Ectodermal cell (in vitro differentiated cells): ENCODE measurements around the gene RBKS.
"Not testable (repeated sequence)": the region's sequence is repeated elsewhere in the genome, so short reads cannot be mapped to it uniquely, and the experiment has no call there.

Source experiments
- H3K27ac ChIP-seq: 2 replicates; pipeline ENCODE4 v1.7.0; 2013; ENCODE audit warnings: mild to moderate bottlenecking, low read depth, low read length; ENCODE audit not compliant: insufficient read depth, poor library complexity, severe bottlenecking
- H3K27me3 ChIP-seq: 2 replicates; pipeline ENCODE4 v1.7.0; 2013; ENCODE audit warnings: mild to moderate bottlenecking, low read length; ENCODE audit not compliant: insufficient read depth, control insufficient read depth, poor library complexity, severe bottlenecking
- H3K36me3 ChIP-seq: one replicate; pipeline ENCODE4 v1.7.0; 2013; ENCODE audit warnings: low read length; ENCODE audit not compliant: control insufficient read depth, insufficient read depth
- H3K4me1 ChIP-seq: one replicate; pipeline ENCODE4 v1.7.0; 2013; ENCODE audit warnings: low read length; ENCODE audit not compliant: control insufficient read depth, insufficient read depth
- H3K4me3 ChIP-seq: 2 replicates; pipeline ENCODE4 v1.7.0; 2013; ENCODE audit warnings: low read depth, low read length, control low read depth; ENCODE audit not compliant: insufficient read depth
- H3K9me3 ChIP-seq: 2 replicates; pipeline ENCODE4 v1.7.0; 2013; ENCODE audit warnings: mild to moderate bottlenecking, low read length, moderate library complexity; ENCODE audit not compliant: control insufficient read depth
- WGBS, 2 experiments: methylation state at CpG; one replicate each; pipeline ENCODE4 v1.1.7; 2013; ENCODE audit warnings: missing lambda C conversion rate in 2 of 2; 5-methylcytosine and 5-hydroxymethylcytosine counted together

RBKS gene

GRCh38 chr2:27889774-27890145 lies 427 bp downstream of the RBKS start:
- WGBS, 2 experiments, result 24 to 25% methylated on average over 10 of the region's 10 CpGs
- H3K27ac ChIP-seq, result peak overlapping the region; percentile 42

DNA sequence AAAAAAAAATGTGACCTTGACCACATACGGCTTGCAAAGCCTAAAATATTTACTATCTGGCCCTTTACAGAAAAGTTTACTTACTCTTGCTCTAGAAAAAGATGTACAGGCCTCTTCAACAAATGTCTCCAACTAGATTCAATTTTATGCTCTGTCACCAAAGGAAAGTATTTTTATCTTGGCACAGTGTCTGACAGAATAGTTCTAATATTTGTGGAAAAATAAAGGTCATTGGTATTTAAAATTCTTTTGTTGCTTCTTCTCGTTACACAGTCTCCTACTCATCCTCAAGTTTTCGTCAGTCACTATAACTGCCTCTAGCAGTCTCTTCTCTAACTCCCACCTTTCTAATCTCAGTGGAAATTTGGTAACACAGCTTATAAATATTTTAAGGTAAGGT lies 1.4 kb downstream of the RBKS start:
- peaks cover 4% of the 10 kb centered on the region for H3K4me1 ChIP-seq
- H3K4me3 ChIP-seq, result no peak overlapping the region
- H3K27ac ChIP-seq, result no peak overlapping the region
- no peaks in the 10 kb centered on the region for H3K36me3 ChIP-seq
- 75 to 96% methylated on average over 1 to 3 of the region's 3 CpGs for WGBS, 2 experiments
- no peaks in the 10 kb centered on the region for H3K27me3 ChIP-seq
- no peaks in the 10 kb centered on the region for H3K9me3 ChIP-seq

More at GRCh38 chr2:27889774-27890145, 427 bp downstream of the RBKS start:
- Histone ChIP-seq H3K9me3 (no peaks in the 10 kb centered on the region), H3K4me3 (peak overlapping the region; percentile 95), H3K36me3 (no peaks in the 10 kb centered on the region), H3K4me1 (peaks cover 4% of the 10 kb centered on the region), H3K27me3 (no peaks in the 10 kb centered on the region)

DNA sequence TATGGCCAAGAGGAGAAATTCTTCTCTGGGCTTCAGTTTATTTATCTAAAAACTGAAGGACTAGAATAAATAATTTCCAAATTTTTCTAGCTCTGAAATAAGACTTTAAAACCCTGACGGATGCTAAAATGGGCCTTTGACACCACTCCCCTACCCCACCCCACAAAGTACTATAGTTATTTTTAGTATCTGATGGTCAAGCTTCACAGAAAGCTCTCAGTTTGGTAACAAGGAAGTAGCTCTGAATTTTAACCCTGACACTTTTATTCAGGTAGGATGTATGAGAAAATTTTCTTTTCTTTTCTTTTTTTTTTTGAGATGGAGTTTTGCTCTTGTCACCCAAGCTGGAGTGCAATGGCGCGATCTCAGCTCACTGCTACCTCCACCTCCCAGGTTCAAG lies 2.4 kb downstream of the RBKS start:
- Histone ChIP-seq H3K27ac (no peak overlapping the region), H3K4me3 (no peak overlapping the region), H3K27me3 (no peaks in the 10 kb centered on the region), H3K4me1 (peaks cover 4% of the 10 kb centered on the region), H3K36me3 (no peaks in the 10 kb centered on the region), H3K9me3 (no peaks in the 10 kb centered on the region)
- WGBS, 2 experiments, result 91 to 97% methylated on average over 2 to 3 of the region's 3 CpGs

DNA sequence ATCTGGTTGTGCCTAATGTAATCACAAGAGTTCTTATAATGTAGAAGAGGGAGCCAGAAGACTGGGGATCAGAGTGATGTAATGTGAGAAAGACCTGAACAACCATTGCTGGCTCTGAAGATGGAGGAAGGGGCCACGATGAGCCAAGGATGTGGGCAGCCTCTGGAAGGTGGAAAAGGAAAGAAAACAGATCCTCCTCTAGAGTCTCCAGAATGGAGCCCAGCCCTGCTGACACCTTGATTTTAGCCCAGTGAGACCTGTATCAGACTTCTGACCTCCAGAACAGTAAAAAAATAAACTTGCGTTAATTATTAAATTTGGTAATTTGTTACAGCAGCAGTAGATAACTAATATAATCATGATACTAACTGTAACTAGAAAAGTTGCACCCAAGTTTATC lies 3.1 kb downstream of the RBKS start:
- H3K4me1 ChIP-seq, result peaks cover 4% of the 10 kb centered on the region
- no peak overlapping the region for H3K27ac ChIP-seq
- H3K4me3 ChIP-seq, result no peak overlapping the region
- H3K9me3 ChIP-seq, result no peaks in the 10 kb centered on the region
- H3K36me3 ChIP-seq, result no peaks in the 10 kb centered on the region
- no peaks in the 10 kb centered on the region for H3K27me3 ChIP-seq
- WGBS, 2 experiments, result 84 to 95% methylated on average over 1 of the region's 2 CpGs

- no peak overlapping the region for H3K27ac ChIP-seq
- peaks cover 4% of the 10 kb centered on the region for H3K4me1 ChIP-seq
- H3K9me3 ChIP-seq, result no peaks in the 10 kb centered on the region
- no peak overlapping the region for H3K4me3 ChIP-seq
- no peaks in the 10 kb centered on the region for H3K27me3 ChIP-seq
- H3K36me3 ChIP-seq, result no peaks in the 10 kb centered on the region
- WGBS, 2 experiments, result 95% methylated on average over 5 of the region's 6 CpGs
Measured at GRCh38 chr2:27886322-27886721, 3.9 kb downstream of the RBKS start.

- H3K9me3 ChIP-seq, result no peaks in the 10 kb centered on the region
- 80 to 100% methylated on average over 1 of the region's 1 CpG for WGBS, 2 experiments
- H3K27ac ChIP-seq, result no peak overlapping the region
Measured at GRCh38 chr2:27885661-27886060, 4.5 kb downstream of the RBKS start.

GRCh38 chr2:27885234-27885633 lies 5.0 kb downstream of the RBKS start:
- Histone ChIP-seq H3K27ac (no peak overlapping the region), H3K4me3 (no peak overlapping the region), H3K36me3 (no peaks in the 10 kb centered on the region), H3K27me3 (no peaks in the 10 kb centered on the region), H3K4me1 (peaks cover 4% of the 10 kb centered on the region), H3K9me3 (no peaks in the 10 kb centered on the region)
- WGBS, 2 experiments, result 88 to 95% methylated on average over 1 of the region's 1 CpG

More at GRCh38 chr2:27885661-27886060, 4.5 kb downstream of the RBKS start:
- H3K27me3 ChIP-seq, result no peaks in the 10 kb centered on the region
- H3K4me1 ChIP-seq, result peaks cover 4% of the 10 kb centered on the region
- H3K4me3 ChIP-seq, result no peak overlapping the region
- no peaks in the 10 kb centered on the region for H3K36me3 ChIP-seq

- Histone ChIP-seq H3K27ac (no peak overlapping the region), H3K27me3 (no peaks in the 10 kb centered on the region), H3K36me3 (no peaks in the 10 kb centered on the region), H3K4me3 (no peak overlapping the region), H3K9me3 (no peaks in the 10 kb centered on the region), H3K4me1 (peaks cover 2% of the 10 kb centered on the region)
- WGBS, 2 experiments, result 60 to 65% methylated on average over 2 of the region's 2 CpGs
Measured at GRCh38 chr2:27884601-27885000, 5.6 kb downstream of the RBKS start.

- 88% methylated on average over 1 of the region's 1 CpG for WGBS, 2 experiments
- H3K36me3 ChIP-seq, H3K4me3 ChIP-seq, H3K27me3 ChIP-seq, H3K4me1 ChIP-seq, H3K27ac ChIP-seq, H3K9me3 ChIP-seq: not testable (repeated sequence)
Measured at GRCh38 chr2:27882584-27882922, 7.6 kb downstream of the RBKS start.

DNA sequence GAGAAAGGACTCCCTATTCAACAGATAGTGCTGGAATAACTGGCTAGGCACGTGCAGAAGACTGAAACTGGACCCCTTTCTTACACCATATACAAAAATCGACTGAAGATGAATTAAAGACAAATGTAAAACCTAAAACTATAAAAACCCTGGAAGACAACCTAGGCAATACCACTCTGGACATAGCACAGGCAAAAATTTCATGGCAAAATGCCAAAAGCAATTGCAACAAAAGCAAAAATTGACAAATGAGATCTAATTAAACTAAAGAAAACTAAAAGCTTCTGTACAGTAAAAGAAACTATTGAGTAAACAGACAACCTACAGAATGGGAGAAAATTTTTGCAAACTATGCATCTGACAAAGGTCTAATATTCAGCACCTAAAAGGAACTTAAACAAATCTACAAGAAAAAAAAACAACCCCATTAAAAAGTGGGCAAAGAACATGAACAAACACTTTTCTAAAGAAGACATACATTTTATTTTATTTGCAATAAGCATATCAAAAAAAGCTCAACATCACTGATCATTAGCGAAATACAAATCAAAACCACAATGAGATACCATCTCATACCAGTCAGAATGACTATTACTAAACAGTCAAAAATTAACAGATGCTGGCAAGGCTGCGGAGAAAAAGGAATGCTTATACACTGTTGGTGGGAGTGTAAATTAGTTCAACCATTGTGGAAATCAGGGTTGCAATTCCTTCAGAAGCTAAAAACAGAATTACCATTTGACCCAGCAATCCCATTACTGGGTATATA lies 8.2 kb downstream of the RBKS start:
- H3K4me1 ChIP-seq, H3K27ac ChIP-seq, H3K27me3 ChIP-seq, H3K4me3 ChIP-seq, H3K36me3 ChIP-seq, H3K9me3 ChIP-seq: not testable (repeated sequence)
- WGBS, 2 experiments, result 82 to 86% methylated on average over 3 of the region's 4 CpGs

- WGBS, 2 experiments, result 78 to 83% methylated on average over 2 of the region's 2 CpGs
- Histone ChIP-seq H3K4me3 (no peak overlapping the region), H3K27ac (no peak overlapping the region), H3K4me1 (no peaks in the 10 kb centered on the region), H3K9me3 (no peaks in the 10 kb centered on the region), H3K36me3 (no peaks in the 10 kb centered on the region), H3K27me3 (no peaks in the 10 kb centered on the region)
Measured at GRCh38 chr2:27878825-27879224, 11.4 kb downstream of the RBKS start.
